Activated CD4-positive, alpha-beta T cell treated with anti-CD3 and anti-CD28 coated beads, Interleukin-2, Interleukin-6, amounts not matched to agents 100 ng/mL and 50 ng/mL, durations not matched to agents 16 hours and 8 hours (primary cell): ENCODE results near the gene RBM47.

Experiments used
- DNase-seq: peaks from one replicate; pipeline ENCODE4 v3.0.0-alpha.2; 2020

RBM47 gene

DNA sequence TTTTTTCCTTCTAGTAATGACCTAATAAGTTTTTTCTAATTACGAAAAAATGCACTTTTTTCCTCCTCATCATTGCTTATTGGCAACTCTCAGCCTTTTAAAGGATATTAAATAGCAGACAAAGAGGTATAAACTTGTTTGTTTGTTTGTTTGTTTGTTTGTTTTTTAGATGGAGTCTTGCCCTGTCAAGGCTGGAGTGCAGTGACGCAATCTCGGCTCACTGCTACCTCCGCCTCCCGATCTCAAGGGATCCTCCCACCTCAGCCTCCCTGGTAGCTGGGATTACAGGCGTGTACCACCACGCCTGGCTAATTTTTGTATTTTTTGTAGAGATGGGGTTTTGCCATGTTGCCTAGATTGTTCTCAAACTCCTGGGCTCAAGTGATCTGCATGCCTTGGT, 6.0 kb downstream of the RBM47 start:
- no peak for DNase-seq

DNA sequence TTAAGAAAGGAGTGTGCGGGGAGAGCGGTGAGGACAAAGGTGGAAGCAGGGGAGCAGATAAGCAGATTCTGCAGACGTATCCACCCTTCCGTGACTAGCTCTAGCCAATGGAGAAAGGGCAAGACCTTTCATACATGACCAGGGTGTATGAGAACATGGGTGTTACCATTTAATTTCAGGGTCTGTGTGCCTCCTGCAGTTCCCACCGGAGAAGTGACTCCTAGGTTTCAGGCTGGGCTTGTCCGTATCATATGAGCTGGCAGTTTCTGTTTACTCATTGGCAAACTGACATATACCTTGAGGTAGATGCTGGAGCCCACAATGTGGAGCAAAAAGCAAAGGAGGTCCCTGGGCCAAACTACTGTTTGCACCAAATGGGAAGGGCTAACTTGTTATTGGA, 6.8 kb downstream of the RBM47 start:
- peak; percentile 78 for DNase-seq

DNA sequence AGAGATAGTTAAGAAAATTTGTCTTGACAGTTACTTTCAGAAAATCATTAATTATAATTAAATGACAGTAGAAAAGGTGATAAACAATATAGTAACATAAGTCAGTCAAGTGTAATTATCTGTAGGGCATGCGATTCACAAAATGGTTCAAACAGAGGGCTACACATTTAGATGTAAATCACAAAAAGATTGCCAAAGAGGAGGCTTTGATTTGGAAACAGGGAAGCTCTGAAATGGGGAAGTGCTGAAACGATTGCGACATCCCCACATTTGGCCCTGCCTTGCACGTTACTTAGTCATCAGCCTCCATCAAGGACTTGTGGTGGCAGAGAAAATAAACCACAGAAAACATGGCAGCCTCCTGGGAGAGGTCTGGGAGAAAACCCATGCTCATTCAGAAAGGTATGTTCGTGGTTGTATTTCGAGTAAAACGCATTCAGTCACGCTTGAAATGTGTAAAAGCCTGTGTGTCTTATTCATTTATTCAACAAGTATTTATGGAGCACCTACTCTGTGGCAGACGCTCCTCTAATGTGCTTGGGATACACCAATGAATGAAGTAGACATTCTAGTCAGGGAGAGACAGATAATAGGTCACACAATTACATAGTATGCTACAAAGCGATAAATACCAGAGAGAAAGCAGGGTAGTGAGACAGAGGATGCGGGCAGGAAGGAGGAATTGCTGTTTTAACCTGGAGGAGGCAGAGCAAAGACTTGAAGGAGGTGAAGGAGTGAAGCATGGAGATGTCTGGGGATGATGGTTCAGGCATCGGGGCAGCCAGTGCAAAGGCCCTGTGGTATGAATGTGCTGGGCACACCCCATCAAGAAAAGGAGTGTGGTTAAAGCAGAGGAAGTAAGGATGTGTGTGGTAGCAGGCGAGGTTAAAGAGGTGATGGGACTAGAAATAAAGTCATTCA, 7.8 kb downstream of the RBM47 start:
- peak; percentile 81 for DNase-seq

DNA sequence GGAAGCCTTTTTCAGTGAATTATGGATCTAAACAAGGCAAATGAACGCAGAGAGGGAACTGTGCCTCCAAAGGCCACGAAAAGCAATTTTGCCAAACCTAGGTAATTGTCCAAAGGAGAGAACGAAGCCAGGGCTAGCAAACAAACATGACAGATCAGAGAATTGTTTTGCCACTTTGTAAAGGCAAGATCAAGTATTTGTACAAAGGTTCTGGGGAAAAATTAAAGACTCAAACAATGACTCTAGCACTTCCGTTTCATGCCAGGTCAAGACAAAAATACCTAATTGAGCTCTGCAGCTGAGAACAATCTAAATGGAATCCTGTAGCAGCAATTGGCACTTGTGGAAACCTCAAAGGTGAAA, 8.5 kb downstream of the RBM47 start:
- DNase-seq, result no peak

DNA sequence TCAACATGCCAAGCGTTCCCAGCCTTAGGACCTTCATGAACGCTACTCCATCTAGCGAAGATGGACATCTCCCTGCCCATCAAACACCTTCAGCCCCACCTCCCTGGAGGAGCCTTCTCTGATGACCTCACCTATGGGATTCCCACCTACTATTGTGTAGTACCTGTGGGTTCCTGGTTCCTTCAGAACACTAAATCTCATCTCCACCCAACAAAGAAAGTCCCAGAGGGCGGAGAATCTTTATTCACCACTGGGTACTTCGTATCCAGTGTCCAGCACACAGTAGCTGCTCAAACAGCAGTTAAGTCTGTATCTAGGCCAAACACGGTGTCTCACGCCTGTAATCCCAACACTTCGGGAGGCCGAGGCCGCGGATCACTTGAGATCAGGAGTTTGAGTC, 10.1 kb downstream of the RBM47 start:
- DNase-seq, result no peak

DNA sequence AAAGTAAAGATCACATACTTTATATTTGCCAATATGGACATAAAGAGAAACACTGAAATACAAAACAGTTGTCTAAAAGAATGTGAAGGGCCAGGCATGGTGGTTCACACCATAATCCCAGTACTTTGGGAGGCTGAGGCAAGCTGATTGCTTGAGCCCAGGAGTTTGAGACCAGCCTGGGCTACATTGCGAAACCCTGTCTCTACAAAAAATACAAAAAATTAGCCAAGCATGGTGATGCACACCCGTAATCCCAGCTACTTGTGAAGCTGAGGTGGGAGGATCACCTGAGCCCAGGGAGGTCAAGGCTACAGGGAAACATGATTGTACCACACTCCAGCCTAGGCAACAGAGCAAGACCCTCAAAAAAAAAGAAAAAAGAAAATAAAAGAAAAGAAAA, 11.8 kb downstream of the RBM47 start:
- no peak for DNase-seq

DNA sequence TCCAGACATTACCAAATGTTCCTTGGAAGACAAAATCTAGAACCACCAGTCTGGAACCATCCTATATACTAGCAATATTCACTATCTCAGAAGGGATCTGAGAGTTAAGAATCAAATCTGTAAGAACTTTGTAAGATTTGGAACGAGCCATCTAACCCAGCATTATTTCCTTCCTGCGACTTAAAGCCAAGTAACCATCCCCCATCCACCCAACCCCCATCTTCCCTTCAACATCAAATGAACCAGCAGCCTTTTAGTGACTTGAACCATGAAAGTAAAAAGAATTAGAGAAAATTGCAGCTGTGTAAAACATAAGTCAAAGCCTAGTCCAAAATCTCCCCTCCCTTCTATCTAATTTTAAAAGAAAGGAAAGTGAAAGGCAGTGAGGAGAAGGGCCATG, 15.6 kb downstream of the RBM47 start:
- no peak for DNase-seq

DNA sequence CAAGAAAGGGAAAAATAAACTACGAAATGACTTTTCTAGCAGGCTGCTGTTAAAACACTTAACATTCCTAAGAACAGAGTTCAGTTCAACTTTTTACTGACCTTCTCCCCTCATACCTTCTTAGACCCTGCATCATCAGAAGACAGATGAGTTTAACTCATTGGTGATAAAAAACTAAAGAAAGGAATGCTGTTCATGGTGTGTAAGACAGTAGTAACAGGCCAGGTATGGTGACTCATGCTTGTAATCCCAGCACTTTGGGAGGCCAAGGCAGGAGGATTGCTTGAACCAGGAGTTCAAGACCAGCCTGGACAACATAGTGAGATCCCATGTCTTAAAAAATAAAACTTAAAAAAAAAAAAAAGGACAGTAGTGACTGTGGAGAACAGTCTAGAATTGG, 16.2 kb downstream of the RBM47 start:
- DNase-seq, result no peak

DNA sequence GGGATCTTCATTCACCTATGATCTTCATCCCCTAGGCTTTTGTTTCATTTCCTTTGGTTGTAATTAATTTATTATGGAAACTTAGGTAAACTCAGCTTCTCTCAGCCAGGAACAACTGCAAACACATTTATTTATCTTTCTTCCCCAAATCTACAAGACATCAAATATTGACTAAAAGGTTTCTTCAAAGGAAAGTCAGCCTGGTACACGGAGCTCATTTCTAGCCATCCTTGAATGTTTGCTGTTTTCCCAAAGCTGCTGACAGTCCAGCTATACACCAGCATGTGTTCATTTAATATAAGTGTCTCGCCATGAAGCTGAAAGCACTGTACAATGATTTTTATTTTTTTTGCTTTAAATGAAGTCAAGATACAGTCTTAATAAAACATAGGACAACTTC, 16.8 kb downstream of the RBM47 start:
- no peak for DNase-seq

DNA sequence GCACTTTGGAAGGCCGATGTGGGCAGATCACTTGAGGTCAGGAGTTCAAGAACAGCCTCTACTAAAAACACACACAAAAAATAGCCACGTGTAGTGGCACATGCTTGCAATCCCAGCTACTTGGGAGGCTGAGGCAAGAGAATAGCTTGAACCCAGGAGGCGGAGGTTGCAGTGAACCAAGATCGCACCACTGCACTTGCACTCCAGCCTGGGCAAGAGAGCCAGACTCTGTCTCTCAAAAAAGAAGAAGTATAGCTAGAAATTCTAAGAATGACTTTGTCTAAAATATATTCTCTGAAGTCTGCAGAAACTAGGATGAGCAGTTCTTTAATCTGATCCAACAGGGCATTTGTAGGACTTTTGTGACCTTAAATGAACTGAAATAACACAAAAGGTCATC, 17.4 kb downstream of the RBM47 start:
- DNase-seq, result no peak

DNA sequence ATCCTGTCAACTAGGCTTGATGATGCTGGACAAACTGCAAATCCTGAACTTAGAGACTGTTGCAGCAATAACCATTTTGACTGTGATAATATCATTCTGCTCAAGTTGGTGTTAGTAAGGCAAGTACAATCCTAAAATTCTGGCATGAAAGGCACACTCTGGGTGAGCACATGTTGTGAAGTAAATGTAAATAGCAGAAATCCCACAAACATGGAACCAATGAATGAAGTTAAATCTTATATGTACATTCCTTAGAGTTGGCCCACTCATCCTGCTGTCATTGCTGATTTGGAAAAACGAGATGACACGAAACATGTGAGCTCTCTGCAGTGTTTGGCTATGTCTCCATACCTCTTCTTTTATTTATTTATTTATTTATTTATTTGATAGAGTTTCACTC, 21.0 kb downstream of the RBM47 start:
- DNase-seq, result no peak

DNA sequence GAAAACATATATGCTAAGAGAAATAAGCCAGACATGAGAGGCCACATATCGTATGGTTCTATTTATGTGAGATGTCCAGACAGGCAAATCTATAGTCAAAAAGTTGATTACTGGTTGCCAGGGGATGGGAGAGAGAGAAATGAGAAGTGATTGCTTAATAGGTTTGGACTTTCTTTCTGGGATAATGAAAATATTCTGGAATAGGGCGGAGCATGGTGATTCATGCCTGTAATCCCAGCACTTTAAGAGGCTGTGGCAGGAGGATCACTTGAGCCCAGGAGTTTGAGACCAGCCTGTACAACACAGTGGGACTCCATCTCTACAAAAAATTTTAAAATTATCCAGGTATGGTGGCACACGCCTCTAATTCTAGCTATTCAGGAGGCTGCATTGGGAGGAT, 22.4 kb downstream of the RBM47 start:
- no peak for DNase-seq

DNA sequence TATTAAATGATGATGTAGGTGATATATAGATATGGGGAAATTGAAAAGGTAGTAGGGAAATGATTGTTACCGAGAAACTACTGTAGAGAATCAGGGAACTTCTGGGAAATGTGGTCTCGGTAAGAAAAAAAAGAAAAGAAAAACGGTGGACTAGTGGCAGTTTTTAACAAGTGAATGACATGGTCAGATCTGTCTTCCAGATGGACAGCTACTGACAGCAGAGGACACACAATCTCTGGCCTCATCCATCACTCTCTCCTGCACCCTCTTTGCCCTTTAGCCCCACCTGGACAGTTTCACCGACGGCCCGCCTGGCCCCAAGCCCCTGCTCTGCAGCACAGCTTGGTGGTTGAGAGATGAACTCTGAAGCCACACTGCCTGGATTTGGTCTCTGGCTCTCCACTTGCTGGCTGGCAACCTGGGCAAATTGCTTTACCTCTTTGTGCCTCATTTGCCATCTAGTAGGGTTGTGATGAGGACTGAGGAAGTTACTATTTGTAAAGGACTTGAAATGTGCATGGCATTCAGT, 23.4 kb downstream of the RBM47 start:
- no peak for DNase-seq

DNA sequence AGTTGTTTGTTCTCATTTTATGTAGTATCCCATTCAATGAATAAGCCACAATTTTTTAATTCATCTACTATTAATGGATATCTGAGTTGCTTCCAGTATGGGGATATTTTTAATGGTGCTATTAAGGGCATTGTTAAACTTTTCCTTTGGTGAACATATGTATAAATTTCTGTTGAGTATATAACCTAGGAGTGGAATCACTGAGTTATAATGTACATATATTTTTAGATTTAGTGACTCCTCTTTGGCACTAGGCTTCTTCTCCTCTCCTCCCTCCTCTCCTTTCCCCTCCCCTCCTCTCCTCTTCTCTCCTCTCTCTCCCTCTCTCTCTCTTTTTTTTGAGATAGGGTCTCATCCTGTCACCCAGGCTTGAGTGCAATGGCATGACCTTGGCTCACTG, 26.4 kb downstream of the RBM47 start:
- DNase-seq, result no peak

DNA sequence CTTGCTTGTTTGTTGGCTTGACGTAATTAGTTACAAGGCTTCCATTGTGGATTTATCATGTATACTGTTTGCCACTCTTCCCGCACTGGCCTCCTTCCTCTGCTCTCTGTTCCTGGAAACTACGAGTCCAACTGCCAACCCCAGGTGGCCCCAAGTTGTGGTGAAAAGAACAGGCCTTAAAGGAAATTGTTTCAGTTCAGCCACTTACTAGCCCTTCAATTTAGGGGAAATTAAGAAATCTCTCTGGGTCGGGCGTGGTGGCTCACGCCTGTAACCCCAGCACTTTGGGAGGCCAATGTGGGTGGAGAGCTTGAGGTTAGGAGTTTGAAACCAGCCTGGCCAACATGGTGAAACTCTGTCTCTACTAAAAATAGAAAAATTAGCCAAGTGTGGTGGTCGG, 28.0 kb downstream of the RBM47 start:
- DNase-seq, result peak; percentile 17

DNA sequence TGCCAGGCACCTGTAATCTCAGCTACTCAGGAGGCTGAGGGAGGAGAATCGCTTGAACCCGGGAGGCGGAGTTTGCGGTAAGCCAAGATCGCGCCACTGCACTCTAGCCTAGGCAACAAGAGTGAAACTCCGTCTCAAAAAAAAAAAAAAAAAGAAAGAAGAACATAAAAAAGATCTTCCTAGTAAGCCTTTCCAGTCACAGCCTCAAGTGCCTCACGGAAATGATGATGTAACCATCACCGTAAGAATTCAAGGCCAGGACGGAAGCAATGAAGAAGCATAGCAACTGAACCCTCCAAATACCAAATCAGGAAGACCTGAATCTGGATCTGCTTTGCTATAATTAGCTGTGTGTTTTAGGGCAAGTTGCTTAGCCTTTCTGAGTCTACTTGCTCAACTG, 28.8 kb downstream of the RBM47 start:
- DNase-seq, result no peak

DNA sequence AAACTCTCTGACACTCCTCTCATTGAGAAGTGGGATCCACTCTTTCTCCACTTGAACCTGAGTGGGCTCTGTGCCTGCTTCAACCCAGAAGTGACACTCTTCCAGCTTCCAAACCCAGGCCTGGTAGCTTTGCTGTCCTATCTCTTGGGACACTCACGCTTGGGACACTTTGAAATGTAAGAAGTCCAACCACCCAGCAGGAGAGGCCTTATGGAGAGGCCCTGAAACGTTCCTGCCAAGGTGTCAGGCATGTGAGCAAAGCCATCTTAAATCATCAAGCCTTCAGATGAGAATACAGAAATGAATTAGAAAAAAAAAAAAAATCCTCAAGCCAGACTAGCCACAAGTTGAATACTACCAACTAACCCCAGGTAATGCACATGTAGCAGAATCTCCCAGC, 30.2 kb downstream of the RBM47 start:
- DNase-seq, result no peak

DNA sequence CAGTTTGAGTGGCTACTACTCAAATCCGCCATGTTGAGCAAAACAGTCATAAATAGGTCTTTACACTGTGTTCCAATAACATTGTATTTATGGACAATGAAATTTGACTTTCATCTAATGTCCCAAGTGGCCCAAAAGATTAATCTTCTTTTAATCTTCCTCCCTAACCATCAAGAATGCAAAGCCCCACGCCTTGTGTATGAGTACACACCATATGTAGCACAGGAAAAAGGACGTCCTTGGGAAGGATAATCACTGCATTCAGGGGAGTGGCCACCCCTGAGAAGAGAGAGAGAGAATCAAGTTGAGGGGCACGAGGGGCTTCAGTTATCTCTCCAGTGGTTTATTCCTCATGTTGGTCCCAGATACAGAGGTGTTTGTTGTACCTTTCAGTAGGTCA, 33.1 kb downstream of the RBM47 start:
- no peak for DNase-seq

DNA sequence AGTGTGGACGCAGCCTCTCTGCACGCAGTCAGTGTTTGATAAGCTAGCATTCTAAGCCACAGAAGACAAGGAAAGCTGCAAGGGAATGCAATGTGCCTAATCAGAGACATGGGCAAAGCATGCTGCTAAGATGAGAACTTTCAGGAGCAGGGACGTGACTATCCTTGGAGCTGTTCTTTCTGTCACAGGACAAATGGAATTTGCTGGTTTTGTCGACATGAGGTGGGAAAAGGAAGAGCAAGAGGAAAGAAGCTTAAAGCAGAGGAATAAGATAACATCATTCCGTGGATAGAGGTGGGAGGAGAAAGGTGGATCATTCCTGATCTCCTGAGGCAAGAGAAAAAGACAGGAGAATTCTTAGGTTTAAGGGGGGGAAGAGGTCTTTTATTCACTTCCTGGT, 33.7 kb downstream of the RBM47 start:
- DNase-seq, result no peak

DNA sequence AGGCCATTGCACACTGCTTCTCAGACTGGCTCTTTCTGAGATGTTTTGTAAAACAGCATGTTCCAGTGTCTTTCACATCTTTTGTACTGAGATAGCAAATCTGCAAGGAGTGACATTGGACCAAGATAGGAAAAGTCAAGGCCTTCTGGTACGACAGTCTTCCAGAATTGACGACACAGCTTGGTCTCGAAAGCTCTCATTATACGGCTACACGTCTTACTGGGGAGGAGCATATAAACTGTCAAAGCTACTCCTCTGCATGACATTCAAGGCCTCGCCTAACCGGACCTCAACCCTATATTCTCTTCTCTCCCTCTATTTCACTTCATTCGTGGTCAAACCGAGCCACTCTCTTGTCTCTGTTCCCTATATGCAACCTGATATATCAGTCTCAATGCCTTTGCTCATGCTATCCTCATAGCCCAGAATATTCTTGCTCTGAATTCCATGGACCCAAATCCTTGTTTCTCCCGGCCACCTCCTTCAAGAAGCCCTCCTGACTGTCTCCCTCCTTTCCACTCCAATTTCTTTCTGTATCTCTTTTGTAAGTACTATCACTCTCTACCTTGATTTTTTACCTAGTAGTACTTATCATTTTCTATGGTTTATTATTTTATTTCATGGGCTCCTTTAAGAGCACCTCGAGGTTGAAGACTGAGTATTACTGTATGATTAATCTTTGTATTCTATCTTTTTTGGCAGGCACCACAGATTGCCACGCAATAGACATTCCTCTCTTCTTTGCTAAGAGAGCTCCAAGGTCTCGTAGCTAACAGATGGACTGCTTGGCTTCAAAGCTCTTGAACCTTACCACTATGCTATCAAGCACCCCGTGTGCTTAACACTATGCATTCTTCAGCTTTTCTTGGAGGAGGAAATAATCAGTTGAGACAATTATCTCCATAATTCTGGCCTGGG, 35.1 kb downstream of the RBM47 start:
- no peak for DNase-seq

DNA sequence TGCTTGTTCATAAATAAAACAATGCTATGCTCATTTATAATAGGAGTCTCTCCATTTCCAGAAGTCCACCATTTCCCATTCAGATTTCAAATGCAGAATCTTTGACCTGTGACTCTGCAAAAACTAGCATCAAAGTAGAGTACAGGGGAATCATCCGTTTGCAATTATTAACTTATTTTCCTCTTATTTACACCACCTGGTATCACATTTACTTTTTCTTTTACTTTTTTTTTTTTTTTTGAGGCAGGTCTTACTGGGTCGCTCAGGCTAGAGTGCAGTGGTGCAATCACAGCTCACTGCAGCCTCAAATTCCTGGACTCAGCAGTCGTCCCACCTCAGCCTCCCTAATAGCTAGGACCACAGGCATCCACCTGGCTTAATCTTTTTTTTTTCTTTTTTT, 37.6 kb downstream of the RBM47 start:
- DNase-seq, result no peak

DNA sequence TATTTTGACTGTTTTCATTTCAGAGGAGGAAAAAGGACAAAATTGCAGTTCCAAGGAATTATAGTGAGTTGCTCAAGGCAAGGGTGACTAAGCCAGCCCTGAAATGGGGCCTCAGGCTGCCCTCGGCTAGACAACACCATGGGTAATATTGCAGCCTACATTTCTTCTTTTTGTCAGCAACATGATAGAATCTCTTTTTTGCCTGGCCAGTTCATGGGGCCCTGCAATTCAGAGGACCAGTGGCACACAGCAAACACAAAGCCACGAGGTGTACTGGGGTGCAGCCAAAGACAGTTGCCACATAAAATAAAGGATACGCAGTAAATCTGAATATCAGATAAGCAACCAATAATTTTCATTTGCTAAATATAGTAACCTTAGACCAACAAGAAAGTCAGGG, 41.8 kb downstream of the RBM47 start:
- no peak for DNase-seq

DNA sequence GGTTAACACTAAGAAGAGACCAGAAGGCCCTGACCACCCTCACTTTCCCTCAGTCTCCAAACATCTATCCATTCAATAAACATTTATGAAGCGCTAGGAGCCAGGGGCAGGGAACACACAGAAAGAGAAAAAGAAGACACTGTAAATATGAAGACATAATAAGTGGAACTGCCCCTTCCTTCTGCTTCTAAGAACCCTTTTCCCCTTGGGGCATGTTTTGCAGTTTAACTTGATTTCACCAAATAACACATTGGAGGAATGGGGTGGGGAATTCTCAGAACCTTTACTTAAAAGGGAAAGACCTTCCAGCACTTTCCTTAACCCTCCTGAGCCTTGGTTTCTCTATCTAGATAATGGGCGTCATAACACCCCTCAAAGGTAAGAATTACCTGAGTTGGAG, 42.3 kb downstream of the RBM47 start:
- DNase-seq, result no peak

DNA sequence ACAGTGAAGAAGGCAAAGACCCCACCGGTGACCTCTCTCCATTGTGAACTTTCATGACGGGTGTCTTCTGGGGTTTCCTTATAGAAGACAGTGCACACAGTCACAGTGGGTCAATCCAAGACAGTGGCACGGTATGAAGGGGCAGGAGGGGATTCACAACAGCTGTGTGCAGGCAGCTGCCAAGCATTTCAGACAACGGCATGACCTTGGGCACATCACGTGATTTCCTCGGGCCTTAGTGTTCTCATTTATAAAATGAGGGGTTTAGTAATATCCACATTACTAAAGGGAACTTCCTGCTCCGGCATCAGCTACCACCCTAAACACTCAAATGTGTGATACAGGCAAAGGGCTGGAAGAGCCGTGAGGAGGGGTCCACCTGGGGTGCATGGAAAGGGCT, 42.9 kb downstream of the RBM47 start:
- no peak for DNase-seq
